Suppressor macrophage (primary cell): ENCODE measurements around the gene BTBD19.

Experiments used
- DNase-seq, 4 experiments: peaks; one replicate each; pipeline ENCODE4 v3.0.0-alpha.2; 2020 to 2022

BTBD19 gene

DNA sequence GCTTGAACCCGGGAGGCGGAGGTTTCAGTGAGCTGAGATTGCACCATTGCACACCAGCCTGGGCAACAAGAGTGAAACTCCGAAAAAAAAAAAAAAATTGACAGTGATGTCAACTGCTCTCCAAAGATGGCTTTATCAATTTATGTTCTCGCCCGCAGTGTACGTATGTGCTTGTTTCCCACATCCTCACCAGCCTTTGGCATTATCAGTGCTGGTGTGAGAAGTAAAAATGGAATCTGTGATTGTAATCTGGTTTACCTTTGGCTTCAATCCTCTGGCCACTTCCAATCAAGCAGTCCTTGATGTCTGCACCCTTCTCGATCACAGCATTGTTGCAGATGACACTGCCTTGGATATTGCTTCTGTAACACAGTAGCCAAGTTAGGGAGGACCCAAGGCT is 49.1 kb downstream of the BTBD19 start:
- no peak for DNase-seq

DNA sequence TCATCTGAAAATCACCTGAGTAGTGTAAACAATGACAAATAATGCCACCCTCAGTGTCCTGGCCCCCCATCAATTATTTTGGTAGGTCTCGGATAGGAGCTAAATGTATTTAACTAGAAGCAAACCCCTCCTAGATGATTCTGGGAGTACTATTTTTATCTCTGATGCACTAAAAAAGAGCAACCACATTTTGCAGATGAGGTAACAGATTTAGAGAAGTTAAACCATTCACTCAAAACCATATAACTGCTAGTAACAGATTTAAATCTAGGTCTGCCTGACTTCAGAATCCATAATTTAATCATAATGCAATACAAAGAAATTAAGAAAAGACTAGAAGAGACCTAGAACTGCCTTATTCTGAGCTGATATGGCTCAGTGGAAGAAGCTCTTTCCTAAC is 52.0 kb downstream of the BTBD19 start:
- DNase-seq = peak in 2 of 4 experiments; percentile 51 to 54

- peak; percentile 23 to 55 (median 51) for DNase-seq
These were observed 52.6 kb downstream of the BTBD19 start for GRCh38 chr1:44860891-44861425.

DNA sequence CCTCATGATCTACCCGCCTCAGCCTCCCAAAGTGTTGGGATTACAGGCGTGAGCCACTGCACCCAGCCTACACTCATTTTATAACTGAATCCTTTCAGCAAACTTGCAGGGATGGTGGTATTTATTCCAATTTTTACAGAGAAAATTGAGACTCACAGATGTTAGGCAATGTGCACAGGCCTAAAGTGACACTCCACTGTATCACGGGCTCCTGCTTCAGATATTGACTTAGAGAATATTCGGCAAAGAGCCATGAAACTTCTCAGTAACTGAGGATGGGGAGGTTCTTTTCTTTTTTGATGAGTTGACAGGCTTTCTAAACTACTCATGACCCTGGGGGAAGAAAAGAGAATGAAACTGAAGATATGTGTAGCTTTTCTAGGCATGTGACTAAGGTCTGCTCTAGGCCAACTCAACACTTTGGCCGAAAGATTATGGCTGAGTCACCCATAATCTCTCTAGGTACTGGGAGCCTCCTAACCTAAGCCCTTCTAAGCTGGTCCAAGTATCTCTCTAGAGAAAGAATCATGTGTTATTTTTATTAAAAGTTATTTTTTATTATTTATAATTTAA is 54.6 kb downstream of the BTBD19 start:
- peak in 2 of 4 experiments; percentile 10 to 28 for DNase-seq
